MCF 10A (cell line): ENCODE results near the gene THOC5. TPM values are rescaled to one million over a fixed set of nuclear protein-coding genes. Genes with fewer than 3 reads are reported as not detected.
A peak's percentile ranks its signal among the peaks of the same experiment; 100 is the strongest.

Experiments used
- BruUV-seq: library from RNA; stranded (reverse); fragments of 400-500 nt; replicated peaks from 2 replicates; lab custom pipeline; 2021; lab: Mats Ljungman, UMichigan
- CTCF ChIA-PET: fragments of 300-600 bp; sonication (Branson Sonifier 250); formaldehyde crosslinking; extraction: SDS; loops from one replicate; lab custom pipeline; 2021; ENCODE audit warnings: antibody characterized with exemption, inconsistent platforms; lab: Yijun Ruan, JAX
- POLR2A ChIA-PET: fragments of 300-600, 350-650 bp; sonication (Branson Sonifier 250); formaldehyde crosslinking; extraction: SDS; loops from one replicate; lab custom pipeline; 2020; ENCODE audit warnings: antibody characterized with exemption, inconsistent platforms; lab: Yijun Ruan, JAX
- DNase-seq: peaks from one replicate; pipeline ENCODE4 v3.0.0-alpha.2; 2018; ENCODE audit not compliant: unreplicated experiment
- H3K27ac Mint-ChIP-seq: one replicate; pipeline ENCODE4 v1.8.0; 2022; ENCODE audit warnings: mild to moderate bottlenecking, low read depth, mixed read lengths; ENCODE audit not compliant: unreplicated experiment
- H3K27me3 Mint-ChIP-seq: one replicate; pipeline ENCODE4 v1.8.0; 2022; ENCODE audit warnings: mixed read lengths; ENCODE audit not compliant: insufficient read depth, unreplicated experiment
- H3K36me3 Mint-ChIP-seq: one replicate; pipeline ENCODE4 v1.8.0; 2022; ENCODE audit warnings: mild to moderate bottlenecking, moderate library complexity, mixed read lengths; ENCODE audit not compliant: insufficient read depth, unreplicated experiment
- H3K4me1 Mint-ChIP-seq: one replicate; pipeline ENCODE4 v1.8.0; 2022; ENCODE audit warnings: mixed read lengths; ENCODE audit not compliant: insufficient read depth, unreplicated experiment
- H3K4me3 Mint-ChIP-seq: one replicate; pipeline ENCODE4 v1.8.0; 2022; ENCODE audit warnings: mild to moderate bottlenecking, moderate library complexity, mixed read lengths; ENCODE audit not compliant: unreplicated experiment
- H3K9me3 Mint-ChIP-seq: one replicate; pipeline ENCODE4 v1.8.0; 2022; ENCODE audit warnings: mixed read lengths; ENCODE audit not compliant: unreplicated experiment
- intact Hi-C: fragments of 100-400 bp; cut with micrococcal nuclease; formaldehyde crosslinking; loops from 2 replicates; pipeline ENCODE4 v1.14.1; 2022
- total RNA-seq: library from RNA; stranded (reverse); gene quantifications from 2 replicates; pipeline ENCODE4 v1.2.3, GENCODE V29; 2022
- TF ChIP-seq, protein P1 (sequence below): fragments of 200-600 bp; IDR thresholded peaks from one replicate; pipeline ENCODE4 v1.8.0; 2022; ENCODE audit warnings: antibody characterized with exemption, mild to moderate bottlenecking; ENCODE audit not compliant: unreplicated experiment

THOC5 gene
- total RNA-seq, 1 experiment from 2014 or later, result 51.3 TPM

DNA sequence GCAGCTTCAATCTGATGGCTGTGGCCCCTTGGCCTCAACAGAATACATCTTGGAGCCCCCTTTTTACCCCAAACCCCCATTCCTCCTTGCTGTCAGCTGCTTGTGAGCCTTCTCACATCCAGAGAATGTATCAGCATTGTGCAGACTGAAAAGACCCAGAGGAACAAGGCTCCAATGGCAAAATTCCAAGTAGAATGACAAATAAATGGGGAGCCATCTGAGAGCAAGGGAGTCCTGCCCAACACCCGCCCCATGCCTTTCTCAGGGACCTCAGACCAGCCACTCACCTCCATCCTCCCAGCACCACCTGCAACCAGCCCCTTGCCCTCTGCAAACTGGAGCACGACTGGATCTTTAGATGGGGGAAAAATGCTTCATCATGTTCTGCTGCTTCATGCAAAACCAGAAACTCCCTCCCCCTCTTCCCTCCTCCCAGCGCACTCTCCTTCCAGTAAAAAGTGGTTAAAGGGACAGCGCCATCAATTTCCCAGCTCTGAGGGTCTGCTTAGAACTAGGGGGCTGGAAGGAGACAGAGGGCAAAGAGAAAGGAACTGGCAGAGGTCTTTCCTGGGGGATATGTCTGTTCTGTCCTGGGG lies 75.7 kb downstream of the THOC5 start:
- intact Hi-C loops, result no loop called here
- Mint-ChIP-seq H3K4me3 (no peak overlapping the region), H3K9me3 (no peaks in the 10 kb centered on the region), H3K27me3 (peaks cover 62% of the 10 kb centered on the region), H3K27ac (no peak overlapping the region), H3K4me1 (peaks cover 6% of the 10 kb centered on the region), H3K36me3 (no peaks in the 10 kb centered on the region)
- no TSS peak for BruUV-seq
- no peak for DNase-seq
- TF ChIP-seq, protein P1, sequence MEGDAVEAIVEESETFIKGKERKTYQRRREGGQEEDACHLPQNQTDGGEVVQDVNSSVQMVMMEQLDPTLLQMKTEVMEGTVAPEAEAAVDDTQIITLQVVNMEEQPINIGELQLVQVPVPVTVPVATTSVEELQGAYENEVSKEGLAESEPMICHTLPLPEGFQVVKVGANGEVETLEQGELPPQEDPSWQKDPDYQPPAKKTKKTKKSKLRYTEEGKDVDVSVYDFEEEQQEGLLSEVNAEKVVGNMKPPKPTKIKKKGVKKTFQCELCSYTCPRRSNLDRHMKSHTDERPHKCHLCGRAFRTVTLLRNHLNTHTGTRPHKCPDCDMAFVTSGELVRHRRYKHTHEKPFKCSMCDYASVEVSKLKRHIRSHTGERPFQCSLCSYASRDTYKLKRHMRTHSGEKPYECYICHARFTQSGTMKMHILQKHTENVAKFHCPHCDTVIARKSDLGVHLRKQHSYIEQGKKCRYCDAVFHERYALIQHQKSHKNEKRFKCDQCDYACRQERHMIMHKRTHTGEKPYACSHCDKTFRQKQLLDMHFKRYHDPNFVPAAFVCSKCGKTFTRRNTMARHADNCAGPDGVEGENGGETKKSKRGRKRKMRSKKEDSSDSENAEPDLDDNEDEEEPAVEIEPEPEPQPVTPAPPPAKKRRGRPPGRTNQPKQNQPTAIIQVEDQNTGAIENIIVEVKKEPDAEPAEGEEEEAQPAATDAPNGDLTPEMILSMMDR, result no peak
- ChIA-PET POLR2A (no interaction called here), CTCF (no interaction called here)

DNA sequence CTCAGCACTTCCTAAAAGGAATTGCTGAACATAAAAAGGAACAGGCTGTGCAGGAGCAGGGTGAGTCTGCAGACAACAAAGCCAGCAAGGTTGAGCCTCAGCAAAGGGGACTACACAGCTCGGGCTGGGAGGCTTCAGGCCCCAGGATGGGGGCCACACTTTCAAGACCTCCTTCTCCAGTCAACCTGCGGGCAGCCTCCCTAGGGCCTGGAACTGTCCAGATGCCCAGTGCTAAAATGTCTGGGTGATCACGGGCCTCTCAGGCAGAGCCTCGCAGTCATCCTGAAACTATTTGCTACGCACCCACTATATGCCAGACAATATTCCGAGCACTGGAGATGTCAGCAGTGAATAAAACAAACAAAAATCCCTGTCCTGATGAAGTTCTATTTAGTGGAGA lies 77.4 kb downstream of the THOC5 start:
- POLR2A ChIA-PET, result no interaction called here
- H3K27me3 Mint-ChIP-seq, result peaks cover 68% of the 10 kb centered on the region

DNA sequence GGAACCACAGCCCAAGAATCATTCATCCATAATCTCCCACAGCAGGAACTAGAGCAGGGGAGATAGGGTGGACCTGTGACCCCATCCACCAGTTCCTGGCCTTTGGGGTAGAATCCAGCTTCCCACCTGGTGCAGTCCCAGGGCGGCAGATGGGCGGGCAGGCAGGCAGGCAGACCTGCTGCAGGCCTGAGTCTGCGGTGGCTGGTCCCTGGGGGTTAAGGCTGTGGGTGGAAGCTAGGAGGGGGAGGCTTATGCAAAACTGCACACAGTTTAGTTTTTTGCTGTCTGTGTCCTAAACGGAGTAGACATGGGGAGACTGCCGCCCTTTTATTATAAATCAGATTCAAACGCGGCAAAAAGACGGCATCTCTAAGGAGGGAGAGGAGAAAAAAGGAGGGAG lies 78.0 kb downstream of the THOC5 start:
- no peaks in the 10 kb centered on the region for H3K9me3 Mint-ChIP-seq
- no peak overlapping the region for H3K4me3 Mint-ChIP-seq
- no peaks in the 10 kb centered on the region for H3K36me3 Mint-ChIP-seq
- CTCF ChIA-PET, result interaction anchor here (0.7 kb wide), 1 partner anchor 36 kb away, joined by 3 read pairs; no protein-coding TSS in a partner anchor
- TF ChIP-seq, protein P1, result no peak
- H3K27ac Mint-ChIP-seq, result no peak overlapping the region
- peaks cover 68% of the 10 kb centered on the region for H3K27me3 Mint-ChIP-seq
- no peak for DNase-seq
- intact Hi-C loops, result no loop called here
- BruUV-seq, result no TSS peak
- peaks cover 6% of the 10 kb centered on the region for H3K4me1 Mint-ChIP-seq
- POLR2A ChIA-PET, result interaction anchor here (0.7 kb wide), 1 partner anchor 10 kb away, joined by 3 read pairs; no protein-coding TSS in a partner anchor

More for the DNA sequence above, 77.4 kb downstream of the THOC5 start:
- Mint-ChIP-seq H3K9me3 (no peaks in the 10 kb centered on the region), H3K36me3 (no peaks in the 10 kb centered on the region), H3K27ac (no peak overlapping the region), H3K4me3 (no peak overlapping the region), H3K4me1 (peaks cover 6% of the 10 kb centered on the region)
- peak; percentile 10 for DNase-seq
- no TSS peak for BruUV-seq
- CTCF ChIA-PET, result no interaction called here
- intact Hi-C loops, result no loop called here
- TF ChIP-seq, protein P1, result no peak

DNA sequence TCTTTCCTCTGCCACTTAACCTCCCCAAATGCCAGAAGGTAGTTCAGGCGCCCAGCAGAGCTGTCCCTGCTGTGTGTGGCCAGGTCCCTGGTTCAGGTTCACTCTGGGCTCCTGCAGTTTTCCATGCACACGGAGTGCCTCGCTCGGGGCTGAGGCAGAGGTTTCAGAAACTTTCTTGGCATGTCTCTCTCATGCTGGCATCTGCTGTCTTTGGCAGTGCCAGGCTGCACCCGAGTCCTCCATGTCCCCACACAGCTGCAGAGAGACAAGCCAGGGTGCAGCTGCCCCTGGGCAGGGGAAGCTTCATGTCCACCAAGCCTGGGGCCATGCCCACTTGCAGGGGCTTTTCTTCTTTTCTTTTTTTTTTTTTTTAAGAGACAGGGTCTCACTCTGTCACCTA lies 80.6 kb downstream of the THOC5 start:
- TF ChIP-seq, protein P1, result no peak
- no peaks in the 10 kb centered on the region for H3K36me3 Mint-ChIP-seq
- no peaks in the 10 kb centered on the region for H3K9me3 Mint-ChIP-seq
- POLR2A ChIA-PET, result no interaction called here
- BruUV-seq, result no TSS peak
- H3K27me3 Mint-ChIP-seq, result peaks cover 45% of the 10 kb centered on the region
- peaks cover 11% of the 10 kb centered on the region for H3K4me1 Mint-ChIP-seq
- intact Hi-C loops, result no loop called here
- no peak overlapping the region for H3K4me3 Mint-ChIP-seq
- no peak for DNase-seq
- no peak overlapping the region for H3K27ac Mint-ChIP-seq
- CTCF ChIA-PET, result interaction anchor here (0.6 to 4.1 kb wide), 3 partner anchors 22 to 49 kb away, joined by 3 to 14 read pairs (median 3); no protein-coding TSS in a partner anchor
